HS-5 (cell line): Measurements from ENCODE around the gene SLC22A31.
"Not testable (repeated sequence)": the region's sequence is repeated elsewhere in the genome, so short reads cannot be mapped to it uniquely, and the experiment has no call there.

Source experiments
- DNase-seq: peaks from one replicate; pipeline ENCODE4 v3.0.0-alpha.2; 2012; ENCODE audit warnings: low read depth

Gene SLC22A31

DNA sequence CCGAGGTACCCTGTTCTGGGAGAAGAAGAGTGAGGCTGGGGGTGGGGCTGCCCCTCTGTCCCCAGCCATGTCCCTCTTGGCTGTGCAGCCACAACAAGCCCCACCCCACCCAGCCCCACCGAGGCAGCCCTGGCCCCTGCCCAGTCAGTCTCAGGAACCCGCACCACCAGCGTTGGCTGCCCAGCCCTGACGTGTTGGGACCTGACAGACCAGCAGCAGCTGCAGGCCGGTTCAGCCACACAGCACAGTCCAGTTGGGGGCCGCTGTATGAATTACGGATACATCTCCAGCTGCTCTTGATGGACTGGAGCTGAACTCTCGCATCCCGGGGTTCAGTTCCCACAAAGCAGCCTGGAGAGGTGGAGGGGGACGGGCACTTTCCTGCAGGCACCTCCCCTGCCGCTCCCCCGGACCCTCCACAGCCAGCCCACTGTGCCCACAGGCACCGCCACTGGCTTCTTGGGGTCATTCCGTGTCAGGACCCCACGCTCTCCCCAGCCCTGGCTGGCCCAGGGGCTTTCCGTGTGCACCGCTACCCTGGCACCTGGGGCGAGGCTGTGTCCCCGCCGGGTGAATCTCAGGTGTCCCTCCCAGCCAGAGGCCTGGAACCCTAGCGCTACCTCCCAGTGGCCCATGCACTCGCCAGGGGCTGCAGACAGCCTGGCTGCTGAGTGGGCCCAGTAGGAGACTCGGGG, 21.7 kb downstream of the SLC22A31 start:
- no peak for DNase-seq

DNA sequence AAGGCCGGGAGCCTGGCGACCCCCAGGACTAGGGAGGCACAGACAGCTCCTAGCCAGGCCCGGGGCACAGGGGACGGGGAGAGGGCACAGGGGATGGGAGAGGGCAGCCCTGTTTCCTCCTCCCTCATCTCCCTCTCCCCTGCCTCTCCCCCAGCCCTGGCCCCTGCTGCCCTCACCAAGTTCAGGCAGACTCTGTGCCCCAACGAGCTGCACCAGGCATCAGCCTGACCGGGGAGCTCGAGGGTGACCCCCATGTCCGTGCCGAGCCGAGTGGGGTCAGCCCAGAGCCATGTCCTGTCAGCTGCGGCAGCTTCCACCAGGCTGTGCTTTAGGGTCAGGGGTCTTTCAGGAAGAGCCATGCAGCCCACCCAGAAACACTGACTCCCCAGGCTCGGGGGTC, 22.8 kb downstream of the SLC22A31 start:
- no peak for DNase-seq

DNA sequence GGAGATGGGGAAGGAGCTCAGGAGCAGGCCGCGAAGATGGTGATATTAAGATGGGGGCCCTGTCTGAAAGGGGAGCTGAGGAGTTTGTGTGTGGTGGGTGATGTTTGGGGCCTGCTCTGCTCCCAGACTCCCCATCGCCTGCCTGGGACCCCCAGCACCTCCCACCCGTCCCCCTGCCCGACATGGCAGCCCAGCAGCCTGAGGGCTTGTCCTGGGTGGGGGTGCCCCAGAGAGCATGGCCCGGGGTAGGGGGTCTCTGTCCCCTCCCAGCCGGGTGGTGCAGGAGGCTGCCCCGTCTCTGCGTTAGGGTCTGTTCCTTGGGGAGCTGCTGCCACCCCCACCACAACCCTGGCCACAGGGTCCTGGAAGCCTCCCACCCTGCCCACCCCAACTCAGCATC, 23.6 kb downstream of the SLC22A31 start:
- DNase-seq: no peak

DNA sequence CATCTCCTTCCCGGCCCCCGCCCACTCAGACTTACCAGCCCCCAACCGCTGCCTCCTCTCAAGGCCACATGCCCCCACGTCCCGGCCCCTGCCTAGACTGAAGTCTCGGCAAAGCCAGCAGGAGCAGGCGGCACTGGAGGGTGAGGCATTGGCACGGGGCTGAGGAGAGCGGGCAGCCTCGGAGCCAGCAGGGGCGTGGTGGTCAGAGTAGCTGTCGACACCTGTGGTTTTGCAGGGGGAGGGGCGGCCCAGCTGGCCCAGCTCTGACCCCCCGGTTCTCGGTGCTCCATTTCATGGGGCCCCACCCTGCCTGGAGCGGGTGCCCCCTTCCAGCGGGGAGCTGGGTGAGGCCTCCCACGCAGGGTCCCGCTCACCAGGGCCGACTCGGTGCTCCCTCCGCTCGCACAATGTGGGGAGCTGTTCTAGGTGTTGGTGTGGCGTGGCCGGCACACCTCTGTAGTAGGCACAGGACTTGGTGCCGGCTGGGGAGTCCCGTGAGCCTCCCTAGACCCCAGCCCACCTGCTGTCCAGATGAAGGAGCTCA, 24.1 kb downstream of the SLC22A31 start:
- DNase-seq: no peak

DNA sequence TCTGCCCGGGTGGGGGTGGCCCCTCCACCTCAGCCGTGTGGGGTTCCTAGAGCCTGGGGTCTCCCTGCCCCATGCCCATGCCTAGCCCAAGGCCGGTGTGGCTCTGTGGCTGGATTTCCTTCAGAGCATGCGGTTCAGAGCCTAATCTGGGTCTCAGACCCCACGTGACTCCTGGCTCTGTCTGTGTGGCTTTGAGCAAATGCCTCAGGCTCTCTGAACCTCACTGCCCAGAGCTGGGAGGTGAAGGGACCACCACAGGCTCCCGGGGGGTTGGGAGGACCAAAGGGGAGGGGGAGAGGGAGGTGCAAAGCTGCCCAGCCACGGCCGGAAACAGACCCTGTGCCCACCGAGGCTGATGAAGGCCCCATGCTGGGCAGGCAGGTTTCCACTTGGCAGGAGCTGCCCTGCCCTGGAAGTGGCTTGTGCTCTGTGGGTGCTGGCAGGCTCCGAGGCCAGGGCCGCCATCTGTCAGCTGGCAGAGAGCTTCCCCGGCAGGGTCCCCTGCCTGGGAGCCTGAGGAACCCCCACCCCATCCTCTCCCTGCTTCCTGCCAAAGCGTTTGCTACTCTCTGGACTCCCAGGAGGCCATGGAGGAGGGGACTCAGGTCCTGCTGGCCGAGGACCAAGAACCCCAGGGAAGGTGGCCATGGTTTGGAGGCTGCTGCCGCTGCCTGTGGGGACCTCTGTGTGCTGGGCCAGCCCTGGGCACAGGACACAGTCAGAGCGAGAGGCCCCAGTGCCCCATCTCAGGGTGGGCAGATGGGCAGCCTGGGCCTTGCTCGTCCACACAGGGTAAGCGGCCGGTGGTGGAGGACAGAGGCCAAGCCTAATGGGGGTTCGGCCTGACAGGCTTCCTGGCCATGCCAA, 24.8 kb downstream of the SLC22A31 start:
- no peak for DNase-seq

DNA sequence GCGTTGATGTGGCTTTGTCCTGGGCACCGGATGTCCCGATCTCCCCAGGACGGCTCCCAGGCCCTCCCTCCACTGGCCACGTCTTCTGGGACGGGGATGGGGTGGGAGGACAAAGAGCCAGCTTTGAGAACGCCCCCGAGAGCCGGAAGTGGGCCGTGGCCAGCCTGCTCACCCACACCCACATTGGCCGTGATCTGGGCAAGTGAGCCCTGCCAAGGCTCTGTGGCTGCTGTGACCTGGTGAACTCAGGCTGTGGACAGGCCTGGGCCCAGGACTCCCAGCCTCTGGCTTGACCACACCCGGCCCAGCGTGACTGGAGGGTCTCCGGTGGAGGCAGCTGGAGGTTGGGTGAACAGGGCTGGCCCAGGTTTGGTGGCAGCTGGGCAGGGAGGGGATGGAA, 25.5 kb downstream of the SLC22A31 start:
- DNase-seq: no peak

DNA sequence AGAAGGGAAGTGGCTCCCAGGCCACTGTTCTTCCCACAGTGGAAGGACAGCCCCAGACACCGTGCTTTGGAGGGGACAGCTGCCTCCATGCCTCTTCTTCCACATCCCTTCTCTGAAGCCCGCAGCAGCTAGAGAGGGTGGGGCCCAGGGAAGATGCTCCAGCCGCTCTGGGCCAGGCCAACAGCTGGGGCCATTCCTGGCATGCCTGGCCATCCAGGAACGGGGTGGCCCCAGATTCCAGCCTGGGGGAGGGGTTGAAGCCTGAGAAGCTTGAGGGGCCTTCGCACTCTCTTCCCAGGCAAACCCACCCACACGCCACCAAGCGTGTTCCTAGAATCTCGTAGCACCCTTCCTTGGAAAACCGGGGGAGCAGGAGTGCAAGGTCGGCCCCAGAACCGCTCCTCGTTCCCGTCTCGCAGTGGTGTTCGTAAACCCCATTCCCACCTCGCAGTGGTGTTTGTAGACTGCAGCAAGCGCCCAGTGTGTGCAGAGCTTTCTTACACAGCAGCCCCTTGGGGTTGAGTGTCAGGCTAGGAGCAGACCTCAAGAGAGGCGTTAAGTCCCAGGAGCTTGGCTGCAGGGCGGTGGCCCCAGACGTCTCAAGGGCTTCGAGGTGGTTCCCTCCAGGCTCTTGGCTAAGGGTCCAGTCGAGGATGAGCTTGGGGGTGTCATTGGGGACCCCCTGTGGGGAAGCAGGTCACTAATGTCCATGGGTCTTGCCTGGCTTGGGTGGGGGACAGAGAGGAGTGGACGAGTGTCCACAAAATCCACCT, 26.1 kb downstream of the SLC22A31 start:
- DNase-seq: no peak

DNA sequence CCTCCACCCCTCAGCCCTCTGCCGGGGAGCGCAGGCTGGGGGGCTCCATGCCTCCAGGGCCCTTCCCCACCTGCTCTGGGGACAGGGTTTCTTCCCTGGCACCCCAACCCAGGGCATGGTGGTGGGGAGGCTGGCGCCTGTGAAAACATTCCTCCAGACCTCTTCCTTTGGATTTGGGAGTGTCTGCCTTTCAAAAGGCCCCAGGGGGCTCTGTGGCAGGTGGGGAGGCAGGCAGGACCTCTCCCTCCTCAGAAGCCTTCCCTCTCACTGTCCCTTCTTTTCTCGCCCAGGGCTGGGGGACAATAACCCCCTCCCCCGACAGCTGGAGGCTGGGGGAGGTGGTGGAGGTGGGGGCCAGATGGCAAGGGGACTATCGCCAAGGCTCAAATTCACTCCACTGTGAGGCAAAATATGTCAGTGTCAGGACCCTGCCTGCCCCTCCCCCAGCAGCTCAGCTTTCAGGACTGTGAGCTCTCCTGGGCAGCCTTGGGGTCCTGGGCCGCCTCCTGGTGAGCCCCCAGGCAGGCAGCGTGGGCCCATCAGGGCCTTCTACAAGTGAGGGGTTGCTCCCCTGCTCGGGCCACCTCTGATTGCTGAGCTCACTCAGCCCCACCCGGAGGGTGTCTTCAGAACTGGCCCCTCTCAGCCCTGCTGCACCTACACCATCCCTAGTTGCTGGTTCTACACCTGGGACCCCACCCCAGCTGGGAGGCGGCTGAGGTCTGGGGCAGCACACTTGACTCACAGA, 27.0 kb downstream of the SLC22A31 start:
- no peak for DNase-seq

DNA sequence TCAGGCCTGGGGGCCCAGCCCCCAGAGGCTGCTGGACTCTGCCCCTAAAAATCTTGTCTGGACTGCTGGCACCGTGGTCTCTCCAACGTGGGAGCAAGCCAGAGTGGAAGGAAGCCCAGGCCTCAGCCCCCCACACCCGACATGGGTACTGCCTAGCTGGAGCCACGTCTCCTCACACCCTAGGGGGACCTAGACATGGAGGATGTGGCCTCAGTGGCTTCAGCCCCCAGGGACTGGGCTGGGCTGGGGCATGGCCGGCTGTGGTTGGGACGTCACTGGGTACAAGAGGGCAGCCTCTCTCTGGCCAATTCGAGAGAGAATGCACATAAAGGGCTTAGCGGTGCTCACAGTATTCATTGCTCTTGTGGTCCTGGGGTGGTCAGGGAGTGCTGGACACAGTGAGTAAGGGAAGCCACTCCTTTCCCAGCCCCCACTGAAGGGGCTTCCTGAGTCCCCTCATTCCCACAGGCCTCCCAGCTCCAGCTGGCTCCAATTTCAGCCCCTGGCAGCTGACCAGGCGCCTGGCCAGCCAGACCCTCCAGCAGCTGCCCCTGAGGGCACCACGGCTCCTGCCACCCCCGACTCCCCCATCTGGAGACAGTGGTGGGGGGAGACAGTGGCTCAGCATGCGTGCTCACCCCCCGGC, 27.7 kb downstream of the SLC22A31 start:
- no peak for DNase-seq

DNA sequence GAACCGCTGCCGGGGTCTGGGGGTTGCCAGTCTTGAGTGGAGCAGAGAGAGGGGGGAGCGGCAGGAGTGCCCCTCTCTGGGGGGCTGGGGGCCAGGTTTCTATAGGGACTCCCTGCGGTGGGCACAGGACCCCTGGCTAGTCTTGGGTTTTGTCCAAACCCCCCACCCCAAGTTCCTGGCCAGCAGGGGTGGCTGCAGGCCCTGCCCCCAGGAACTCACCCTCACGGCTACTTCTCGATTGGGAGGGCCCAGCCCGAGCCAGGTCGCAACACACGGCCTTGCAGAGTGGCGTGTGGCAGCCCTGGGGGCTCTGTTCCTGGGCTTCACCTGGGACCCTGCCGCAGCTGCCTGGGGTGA, 28.2 kb downstream of the SLC22A31 start:
- no peak for DNase-seq

DNA sequence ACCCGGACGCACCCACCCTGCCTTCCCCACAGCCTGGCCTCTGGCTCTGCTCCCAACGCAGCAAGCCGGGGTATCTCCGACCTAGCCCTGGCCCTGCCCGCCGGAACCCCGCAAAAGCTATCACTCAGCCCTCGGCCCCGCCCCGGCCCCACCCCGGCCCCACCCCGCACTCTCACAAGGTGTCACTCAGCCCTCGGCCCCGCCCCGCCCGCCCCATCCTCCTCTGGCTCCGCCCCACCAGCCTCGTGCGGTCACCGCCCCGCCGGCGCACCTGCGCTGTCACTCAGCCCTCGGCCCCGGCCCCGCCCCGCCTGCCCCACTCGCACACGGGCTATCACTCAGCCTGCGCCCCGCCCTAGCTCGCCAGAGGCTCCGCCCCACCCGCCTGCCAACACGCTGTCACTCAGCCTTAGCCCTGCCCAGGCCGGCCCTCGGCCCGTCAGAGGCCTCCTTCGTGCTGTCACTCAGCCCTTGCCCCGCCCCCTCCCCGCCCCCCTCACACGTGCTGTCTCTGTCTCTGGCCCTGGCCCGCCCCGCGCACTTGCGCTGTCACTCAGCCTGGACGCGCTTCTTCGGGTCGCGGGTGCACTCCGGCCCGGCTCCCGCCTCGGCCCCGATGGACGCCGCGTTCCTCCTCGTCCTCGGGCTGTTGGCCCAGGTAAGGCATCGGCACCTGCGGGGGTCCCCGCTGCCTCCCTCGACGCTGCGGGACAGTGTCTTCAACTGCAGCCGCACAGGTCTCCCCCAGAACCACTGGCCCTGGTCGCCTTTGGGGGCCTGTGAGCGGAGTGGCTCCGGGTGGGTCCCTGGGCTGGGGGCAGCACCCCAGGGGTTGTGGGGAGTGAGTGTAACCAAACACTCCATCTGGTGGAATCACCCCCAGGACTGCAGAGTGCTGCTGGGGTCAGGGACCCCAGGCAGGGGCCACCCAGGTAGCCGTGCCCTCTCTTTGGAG, 28.8 kb downstream of the SLC22A31 start, which contains the start of gene CDH15:
TSS of gene CDH15 (plus strand) at position 533 of the 955 bp plus-strand sequence. CDS start at position 617, 84 bp downstream.
- DNase-seq: no peak

DNA sequence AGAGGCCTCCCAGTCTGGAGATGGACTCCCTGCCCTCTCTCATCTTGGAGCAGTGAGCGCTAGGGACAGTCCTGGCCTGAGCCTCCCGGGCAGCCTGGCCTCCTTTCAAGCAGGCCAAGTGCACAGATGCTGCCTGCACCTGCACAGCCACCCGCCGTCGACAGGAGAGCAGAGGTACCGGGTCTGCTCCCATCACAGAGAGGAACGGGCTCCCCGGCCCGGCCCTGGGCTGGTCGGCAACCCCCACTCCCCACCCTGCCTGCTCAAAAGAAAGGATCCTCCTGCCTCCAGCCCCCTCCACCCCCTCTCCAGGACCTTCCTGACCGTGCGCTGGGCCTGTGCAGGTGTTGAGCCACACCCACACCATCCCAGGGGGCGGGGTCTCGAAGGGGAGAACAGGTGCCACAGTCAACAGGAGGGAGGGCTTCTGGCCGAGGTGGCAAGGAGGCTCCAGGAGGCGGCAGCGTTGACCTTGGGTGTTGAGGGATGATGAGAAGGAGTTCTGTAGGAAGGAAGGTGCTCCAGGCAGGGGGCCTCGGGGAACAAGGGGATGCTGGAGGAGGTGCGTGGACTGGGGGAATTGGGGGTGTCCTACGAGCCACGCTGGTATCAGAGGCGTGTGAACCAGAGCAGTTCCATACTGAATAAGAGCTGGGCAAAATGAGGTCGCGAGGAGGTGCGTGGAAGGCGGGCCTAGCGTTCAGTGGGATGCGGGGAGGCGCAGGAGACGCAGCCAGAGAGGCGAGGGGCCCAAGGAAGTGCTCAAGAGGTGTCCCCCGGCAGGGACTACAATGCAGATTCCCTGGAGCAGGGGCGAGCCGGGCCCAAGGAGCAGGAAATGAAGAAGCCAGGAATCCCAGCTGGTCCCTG, 29.8 kb downstream of the SLC22A31 start:
- no peak for DNase-seq

DNA sequence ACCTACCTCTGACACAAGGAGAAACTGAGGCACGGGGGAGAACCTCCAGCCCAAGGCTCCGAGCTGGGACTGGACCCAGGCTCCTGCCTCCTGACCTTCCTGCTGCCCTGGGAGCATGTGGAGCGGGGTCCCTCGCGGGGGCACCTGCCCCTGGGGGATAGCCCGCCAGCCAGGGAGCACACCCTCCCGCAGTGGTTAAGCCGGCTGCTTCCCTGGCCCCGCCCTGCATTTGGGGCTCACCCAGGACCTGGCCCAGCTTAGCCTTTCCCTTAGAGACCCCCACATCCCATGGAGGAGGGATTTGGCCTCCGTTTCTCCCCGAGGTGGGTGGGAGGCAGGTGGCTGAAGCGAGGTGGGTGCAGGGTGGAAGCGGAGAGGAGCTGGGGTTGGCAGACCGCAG, 30.6 kb downstream of the SLC22A31 start:
- no peak for DNase-seq

DNA sequence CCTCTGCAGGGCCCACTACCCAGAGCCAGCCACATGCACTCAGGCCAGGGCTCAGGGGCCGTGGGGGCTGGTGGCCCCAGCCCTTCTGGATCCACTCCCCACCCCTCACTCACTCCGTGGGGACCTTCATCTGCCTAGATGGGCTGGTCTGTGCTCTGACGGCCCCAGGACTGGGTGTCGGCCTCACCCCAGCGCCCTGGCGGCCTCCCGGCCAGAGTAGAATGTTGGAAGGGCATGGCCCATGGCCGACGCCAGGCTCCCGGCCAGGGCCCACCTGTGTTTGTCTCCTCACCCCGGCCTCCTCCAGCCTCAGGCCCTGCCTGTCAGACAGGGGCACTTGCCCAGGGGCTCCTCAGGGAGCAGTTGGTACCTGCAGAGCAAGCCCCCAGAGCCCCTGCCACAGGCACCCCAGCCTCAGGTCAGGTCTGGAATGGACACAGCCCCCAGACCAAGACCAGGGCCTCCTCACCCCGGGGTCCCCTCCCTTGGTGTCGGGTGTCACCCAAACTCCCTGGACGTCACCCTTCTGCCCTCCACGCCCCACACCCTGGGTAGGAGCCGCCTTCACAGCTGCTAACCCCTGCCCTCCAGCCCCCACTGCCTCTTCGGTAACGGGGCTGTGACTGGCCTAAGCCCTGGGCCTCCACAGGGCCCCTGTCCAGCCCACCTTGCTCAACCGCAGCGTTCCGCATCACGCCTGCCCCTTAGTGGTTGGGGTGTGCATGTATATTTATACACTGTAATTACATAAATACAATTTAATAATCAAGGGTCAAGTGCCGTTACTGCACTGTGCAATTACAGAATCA, 31.8 kb downstream of the SLC22A31 start:
- no peak for DNase-seq

DNA sequence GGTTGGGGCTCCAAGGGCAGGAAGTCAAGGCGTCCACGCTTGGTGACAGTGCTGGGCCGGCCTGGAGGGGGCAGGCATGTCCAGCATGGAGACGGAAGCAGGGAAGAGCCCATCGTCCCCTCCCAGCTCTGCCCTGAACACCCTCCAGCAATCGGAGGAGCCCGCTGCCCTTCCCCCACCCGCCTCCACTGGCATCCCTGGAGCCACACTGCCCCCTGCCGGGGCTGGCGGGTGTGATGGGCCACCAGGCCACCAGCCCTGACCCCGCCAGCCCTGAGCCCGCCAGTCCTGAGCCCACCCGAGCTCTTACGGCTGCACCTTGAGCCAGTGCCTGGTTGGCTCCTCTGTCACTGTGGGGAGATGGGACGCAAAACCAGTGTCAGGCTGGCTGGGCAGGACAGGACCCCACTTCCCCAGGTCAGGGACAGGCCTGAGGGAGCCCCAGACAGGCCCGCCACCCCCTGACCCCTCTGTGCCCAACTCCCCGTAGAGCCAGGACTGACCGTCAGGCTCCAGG, 32.9 kb downstream of the SLC22A31 start:
- no peak for DNase-seq

DNA sequence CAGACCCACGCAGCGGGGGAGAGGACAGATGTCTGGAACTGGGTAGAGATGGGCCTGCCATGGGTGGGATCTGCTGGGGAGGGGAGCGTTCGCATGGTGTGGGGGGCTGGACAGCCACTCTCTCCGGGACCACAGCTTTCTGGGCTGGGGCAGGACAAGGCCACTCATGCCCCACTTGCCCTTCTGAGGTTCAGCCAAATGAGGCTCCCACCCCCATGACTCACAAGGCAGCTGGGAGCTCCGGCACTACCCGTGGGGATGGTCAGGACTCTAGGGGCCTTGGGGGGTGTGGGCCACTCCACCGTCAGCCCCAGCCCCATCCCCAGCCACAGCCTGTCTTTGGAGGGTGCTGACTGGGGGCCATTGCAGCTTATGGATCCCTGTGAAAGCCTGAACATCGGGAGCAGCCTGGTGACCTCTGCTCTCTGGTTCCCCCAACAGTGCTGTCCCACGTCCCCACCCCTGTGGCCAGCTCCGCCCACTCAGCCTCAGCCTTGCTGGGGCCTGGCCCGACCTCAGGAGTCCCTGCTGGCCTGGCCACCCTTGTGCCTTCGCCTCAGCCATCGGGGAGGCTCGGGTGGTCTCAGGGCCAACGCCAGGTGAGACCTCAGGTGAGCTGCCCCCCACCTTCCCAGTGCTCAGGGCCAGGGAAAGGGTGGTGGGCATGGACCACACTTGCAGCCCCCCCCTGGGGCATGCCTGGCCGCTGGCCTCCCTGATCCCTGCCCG, 33.5 kb downstream of the SLC22A31 start:
- no peak for DNase-seq

DNA sequence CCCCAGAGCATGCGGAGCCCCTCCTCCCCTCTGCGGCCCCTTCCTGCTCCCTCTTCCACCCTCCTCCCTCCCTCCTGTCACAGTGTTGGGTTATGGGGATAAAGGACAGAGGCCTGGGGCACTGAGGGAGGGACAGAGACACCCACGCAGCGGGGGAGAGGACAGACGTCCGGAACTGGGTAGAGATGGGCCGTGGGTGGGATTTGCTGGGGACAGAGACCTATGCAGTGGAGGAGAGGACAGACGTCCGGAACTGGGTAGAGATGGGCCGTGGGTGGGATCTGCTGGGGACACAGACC, 34.7 kb downstream of the SLC22A31 start:
- not testable (repeated sequence) for DNase-seq
